ENCODE measurements around the gene ITPKB.
"Not testable (repeated sequence)": the region's sequence is repeated elsewhere in the genome, so short reads cannot be mapped to it uniquely, and the experiment has no call there.

ITPKB gene

DNA sequence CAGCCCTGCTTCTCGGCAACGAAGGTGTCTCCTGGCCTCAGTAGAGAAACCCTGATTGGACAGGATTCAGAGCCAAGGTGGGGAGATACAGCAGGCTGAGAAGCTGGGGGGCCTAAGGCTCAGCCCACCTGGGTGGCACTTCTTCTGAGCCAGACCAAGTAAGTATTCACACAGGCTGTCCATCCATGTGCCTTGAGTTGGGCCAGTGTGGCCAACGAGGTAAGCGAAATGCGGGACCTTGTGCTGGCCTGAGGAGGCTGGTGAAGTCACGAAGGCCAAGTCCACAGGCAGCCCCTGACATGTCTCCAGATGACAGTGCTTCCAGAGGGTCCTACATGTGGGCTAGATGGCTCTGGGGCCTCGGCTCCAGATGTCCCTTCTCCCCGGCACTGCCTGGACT is 91.4 kb downstream of the ITPKB start:
- DNase-seq = no peak
- in situ Hi-C loops (cut with MboI; ENCODE audit: low pct_unique_long_range_greater_than_20kb, low sequenced_read_pairs) = no loop called here

- in situ Hi-C loops (cut with MboI; ENCODE audit: low pct_unique_long_range_greater_than_20kb, low sequenced_read_pairs) = no loop called here
Observed at GRCh38 chr1:226646870-226647449, 92.1 kb downstream of the ITPKB start.

DNA sequence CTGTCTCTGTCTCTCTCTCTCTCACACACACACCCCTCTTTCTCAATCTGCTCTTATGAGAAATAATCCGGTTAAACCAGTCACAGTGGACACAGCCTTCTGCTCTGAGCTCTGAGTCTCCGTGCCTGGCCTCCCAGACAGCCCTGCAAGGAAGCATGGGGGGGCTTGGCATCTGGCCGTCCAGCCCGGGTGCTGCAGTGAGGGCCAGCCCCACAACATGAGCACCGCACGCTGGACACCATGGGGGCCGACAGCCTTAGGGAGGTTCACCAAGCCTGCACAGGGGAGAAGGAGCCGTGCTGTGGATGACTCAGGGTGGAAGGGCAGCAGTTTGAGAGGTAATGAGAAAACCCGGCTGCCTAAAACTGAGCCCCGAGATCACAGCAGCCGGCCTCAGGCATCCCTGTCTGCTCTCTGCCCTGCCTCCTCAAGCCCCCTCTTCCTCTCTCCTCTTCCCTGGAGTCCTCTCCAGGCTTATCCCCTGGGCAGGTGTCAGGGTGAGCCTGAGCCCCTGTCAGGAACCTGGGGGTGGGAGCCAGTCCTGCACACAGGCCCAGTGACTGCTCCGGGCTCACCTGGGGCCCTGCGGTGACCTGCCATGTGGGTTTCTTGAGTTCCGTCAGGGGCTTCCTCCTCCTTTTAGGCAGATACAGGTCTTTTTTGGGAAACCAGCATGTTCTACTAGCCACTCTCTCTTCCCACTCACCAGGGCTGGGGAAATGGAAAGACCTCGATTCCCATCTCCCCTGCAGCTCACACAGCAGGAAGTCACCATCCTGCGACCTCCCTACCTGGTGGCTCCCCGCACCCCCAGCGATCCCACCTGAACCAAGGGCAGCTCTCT is 92.8 kb downstream of the ITPKB start:
- in situ Hi-C loops (cut with MboI; ENCODE audit: low pct_unique_long_range_greater_than_20kb, low sequenced_read_pairs) = no loop called here
- no peak for DNase-seq

More at GRCh38 chr1:226646870-226647449, 92.1 kb downstream of the ITPKB start:
- DNase-seq = no peak

DNA sequence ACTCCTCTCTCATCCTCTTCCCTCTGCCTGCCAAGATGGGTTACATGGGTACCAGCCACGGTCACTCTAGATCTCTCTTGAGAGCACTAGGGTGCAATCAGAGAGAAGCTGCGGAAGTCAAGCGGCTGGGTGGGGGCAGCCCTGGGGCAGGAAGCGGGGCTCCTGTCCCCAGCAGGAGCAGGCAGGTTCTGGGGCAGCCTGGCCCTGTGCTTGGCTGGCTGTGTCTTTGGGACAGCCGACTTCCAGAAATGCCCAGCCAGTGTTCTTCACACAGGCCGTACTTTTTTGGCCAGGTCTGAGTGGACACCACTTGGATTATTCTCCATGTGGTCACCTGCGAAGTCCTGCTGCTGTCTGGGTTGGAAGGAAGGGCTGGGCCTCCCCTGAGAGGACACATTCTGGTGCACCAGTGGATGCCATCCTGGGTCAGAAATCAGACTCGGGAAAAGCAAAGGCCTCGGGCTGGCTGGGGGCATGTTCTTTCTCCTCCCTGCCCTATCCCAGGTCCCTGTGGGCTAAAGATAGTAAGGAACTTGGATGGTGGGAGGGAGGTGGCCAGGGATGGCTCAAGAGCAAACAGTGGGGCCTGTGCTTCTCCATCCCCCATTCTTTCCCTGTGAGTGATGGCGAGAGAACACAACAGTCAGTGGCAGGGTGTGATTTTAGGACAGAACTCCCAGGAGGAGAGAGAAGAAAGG is 93.7 kb downstream of the ITPKB start:
- no peak for DNase-seq
- in situ Hi-C loops (cut with MboI; ENCODE audit: low pct_unique_long_range_greater_than_20kb, low sequenced_read_pairs) = no loop called here

DNA sequence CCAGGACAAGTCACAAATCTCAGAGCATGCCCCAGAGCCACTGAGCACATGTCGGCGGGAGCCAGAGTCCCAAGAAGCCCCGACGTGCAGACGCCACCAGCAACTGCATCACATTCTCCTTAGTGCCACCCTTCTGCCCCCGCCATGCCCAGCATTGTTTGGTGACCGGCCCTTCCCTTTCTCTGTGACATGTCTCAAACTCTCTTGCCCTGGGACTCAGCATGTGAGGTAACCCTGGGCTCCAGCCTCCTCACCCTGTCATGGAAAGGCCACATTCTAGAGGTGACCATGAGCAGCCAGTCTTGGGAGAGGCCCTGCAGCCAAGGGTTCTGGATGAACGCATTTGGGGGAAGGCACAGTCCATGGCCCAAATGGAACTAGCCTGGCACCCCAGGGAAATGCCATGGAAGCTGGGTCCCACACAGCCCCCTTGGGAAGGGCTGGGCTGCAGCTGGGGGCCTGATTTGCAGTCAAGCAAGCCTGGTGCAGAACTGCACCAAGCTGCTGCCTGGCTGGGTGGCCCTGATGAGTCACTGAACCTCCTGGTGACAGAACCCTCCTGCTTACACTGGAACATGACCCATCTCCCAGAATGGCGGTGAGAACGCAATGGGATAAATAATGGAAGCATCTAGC is 94.4 kb downstream of the ITPKB start:
- no peak for DNase-seq
- in situ Hi-C loops (cut with MboI; ENCODE audit: low pct_unique_long_range_greater_than_20kb, low sequenced_read_pairs) = no loop called here

- in situ Hi-C loops (cut with MboI; ENCODE audit: low pct_unique_long_range_greater_than_20kb, low sequenced_read_pairs) = no loop called here
- peak; percentile 87 for DNase-seq
Observed at GRCh38 chr1:226643611-226644540, 95.2 kb downstream of the ITPKB start.

DNA sequence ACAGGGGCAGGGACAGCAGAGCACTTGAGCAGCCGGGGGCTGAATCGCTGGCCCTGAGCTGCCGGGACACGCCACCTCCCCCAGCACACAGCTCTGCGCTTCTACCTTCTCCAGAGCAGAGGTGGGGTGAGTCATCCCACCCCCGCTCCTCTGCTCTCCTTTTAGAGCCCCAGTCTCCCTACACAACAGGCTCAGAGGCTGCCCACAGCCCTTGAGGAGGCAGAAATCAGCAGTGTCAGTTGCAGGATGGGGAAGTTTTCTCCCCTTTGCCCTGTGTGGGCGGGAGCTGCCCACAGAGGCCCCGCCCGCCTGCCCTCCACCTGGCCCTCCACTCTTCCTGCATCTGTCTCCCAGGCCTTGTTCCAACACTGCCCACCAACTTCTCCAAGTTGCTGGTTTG is 95.9 kb downstream of the ITPKB start:
- DNase-seq = peak; percentile 96
- in situ Hi-C loops (cut with MboI; ENCODE audit: low pct_unique_long_range_greater_than_20kb, low sequenced_read_pairs) = no loop called here

- no peak for DNase-seq
- in situ Hi-C loops (cut with MboI; ENCODE audit: low pct_unique_long_range_greater_than_20kb, low sequenced_read_pairs) = no loop called here
Observed at GRCh38 chr1:226642421-226642820, 96.7 kb downstream of the ITPKB start.

DNA sequence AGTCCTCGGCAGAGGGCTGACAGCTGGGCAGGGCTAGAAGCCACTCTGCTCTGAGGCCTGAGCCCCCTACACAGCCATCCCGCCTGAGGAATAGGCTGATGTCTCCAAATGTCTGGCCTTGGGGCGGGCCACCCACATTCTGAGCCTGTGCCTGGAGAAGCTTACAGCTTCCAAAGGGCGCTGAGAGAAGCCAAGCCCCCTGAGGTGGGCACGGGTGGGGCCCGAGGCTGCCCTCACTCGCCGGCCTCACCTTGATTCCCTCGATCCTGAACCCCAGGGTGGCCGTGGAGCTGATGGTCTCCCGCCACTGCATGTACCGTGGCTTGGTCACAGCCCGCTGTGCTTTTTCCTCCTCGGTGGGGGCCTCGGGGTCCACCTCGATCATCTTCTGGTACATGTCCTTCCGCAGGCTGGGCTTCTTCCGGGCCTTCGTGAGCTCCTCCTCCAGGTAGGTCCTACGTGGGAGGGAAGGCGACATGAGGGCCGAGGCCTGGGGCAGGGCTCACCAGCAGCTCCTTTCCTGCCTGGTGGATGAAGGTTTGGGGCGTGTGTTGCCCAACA is 97.3 kb downstream of the ITPKB start:
- DNase-seq = no peak
- in situ Hi-C loops (cut with MboI; ENCODE audit: low pct_unique_long_range_greater_than_20kb, low sequenced_read_pairs) = no loop called here

DNA sequence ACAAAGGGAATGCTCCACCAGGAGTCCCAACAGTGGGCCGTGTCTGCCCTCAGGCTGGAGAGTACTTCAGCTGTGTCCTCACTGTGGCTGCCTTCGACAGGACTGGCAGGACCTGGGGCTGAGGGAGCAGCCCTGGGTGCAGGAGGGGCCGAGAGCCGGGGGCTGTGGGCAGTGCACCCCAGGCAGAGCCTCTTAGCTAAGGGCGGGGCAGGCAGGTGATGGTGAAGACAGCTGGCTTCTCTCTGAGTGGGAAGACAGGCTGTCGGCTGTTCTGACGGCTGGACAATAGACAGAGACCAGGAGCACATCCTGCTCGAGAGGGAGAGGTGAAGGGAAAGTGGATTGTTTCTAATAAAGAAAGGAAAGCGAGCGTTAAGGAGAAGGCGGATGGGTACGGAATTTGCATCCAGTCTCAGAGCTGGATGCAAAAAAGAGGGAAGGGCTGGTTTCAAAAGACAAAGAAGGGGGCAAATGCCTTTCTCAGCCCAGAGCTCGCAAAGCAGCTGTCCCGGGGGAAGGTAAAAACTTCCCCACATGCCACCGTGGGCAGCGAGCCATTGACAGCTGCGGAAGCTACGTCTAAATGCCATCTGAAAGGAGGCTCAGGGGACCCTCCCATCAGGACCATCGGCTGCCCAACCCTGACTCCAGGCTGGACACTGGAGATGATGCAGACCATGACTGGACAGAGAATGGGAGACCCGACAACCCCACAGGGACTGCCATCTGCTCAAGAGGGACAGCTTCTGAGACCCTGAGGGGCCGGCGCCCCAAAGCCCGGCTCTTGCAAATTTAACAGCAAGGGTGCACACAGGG is 98.6 kb downstream of the ITPKB start:
- in situ Hi-C loops (cut with MboI; ENCODE audit: low pct_unique_long_range_greater_than_20kb, low sequenced_read_pairs) = no loop called here
- DNase-seq = no peak

- no peak for DNase-seq
- in situ Hi-C loops (cut with MboI; ENCODE audit: low pct_unique_long_range_greater_than_20kb, low sequenced_read_pairs) = loop anchor here (10.0 kb wide), 1 partner anchor 185 kb away; no protein-coding TSS in a partner anchor
Observed at GRCh38 chr1:226639631-226640061, 99.4 kb downstream of the ITPKB start.

DNA sequence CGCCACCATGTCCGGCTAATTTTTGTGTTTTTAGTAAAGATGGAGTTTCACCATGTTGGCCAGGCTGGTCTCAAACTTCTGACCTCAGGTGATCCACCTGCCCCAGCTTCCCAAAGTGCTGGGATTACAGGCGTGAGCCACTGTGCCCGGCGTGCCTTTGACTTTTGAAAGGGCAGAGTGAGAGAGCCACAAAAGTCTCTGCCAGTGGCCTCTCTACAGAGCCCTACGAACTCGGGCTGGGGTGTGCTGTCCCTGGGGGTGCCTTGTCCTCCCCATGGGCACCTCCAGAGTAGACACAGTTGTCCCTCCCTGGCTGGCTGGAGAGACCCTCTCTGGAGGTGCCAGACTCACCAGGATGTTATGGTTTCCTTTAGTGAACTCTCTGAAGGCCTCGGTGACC is 99.9 kb downstream of the ITPKB start:
- in situ Hi-C loops (cut with MboI; ENCODE audit: low pct_unique_long_range_greater_than_20kb, low sequenced_read_pairs) = loop anchor here (10.0 kb wide), 1 partner anchor 186 kb away; no protein-coding TSS in a partner anchor
- not testable (repeated sequence) for DNase-seq

- no peak for DNase-seq
- in situ Hi-C loops (cut with MboI; ENCODE audit: low pct_unique_long_range_greater_than_20kb, low sequenced_read_pairs) = loop anchor here (10.0 kb wide), 1 partner anchor 186 kb away; no protein-coding TSS in a partner anchor
Observed at GRCh38 chr1:226638608-226639007, 100.5 kb downstream of the ITPKB start.

DNA sequence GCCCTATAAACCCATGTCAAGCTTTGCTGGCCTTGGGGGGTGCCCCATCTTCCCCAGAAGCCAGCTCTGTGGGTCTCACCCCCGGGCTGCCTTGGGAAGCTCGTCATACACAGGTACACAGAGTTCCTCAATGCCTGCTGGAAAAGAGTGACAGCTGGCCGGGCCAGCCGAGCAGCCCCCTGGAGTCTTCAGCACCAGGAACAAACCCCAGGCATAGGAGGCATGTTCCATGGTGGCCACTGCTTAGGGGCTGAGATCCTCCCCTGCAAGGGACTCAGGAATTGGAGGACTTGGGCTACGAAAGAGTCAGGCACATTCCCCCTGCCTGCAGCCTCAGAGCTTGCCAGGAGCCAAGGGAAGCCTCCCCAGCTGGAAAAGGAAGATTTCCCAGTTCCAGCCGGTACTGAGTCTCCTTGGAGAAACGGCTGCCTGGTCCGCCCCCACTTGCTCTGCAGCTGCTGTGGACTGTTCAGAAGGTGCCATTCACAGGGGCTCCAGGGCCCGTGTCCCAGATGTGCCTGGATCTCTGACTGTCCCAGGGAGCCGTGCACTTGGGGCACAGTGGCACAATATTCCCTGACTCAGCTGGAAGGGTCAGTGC is 101.0 kb downstream of the ITPKB start:
- DNase-seq = no peak
- in situ Hi-C loops (cut with MboI; ENCODE audit: low pct_unique_long_range_greater_than_20kb, low sequenced_read_pairs) = loop anchor here (10.0 kb wide), 1 partner anchor 187 kb away; no protein-coding TSS in a partner anchor

DNA sequence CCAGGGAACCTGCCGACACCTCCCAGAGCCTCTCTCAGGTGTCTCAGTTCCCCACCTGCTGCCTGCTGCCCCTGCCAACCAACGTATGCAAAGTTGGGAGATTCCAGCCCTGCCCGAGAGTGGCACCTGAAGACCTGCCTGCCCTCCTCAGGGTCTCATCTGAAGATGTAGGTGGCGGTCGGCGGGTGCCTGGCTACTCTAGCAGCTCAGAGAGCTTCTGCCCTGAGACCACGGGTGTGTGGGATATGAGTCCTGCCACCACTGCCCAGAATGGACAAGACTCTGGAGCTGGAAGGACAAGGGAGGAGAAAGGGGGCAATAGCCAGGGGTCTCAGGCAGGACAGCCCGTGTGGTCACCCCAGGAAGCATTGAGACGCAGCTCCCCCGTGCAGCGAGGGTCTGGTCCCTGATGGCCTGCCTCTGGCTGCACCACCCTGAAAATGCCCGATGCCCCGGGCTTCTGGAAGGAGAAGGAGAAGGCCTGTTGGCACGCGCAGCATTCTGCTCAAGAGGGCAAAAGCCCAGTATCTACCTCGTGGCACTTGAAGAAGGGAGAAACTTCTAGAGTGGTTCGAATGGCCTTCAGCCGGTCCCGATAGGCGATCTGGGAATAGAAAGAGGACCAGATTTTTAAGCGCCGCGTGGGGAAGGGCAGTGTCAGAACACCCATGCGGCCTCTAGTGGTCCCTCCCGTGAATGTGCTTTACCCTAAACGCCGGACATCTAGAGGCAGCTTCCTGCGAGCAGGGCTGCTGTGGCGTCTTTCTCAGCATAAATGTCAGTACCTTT is 101.7 kb downstream of the ITPKB start:
- in situ Hi-C loops (cut with MboI; ENCODE audit: low pct_unique_long_range_greater_than_20kb, low sequenced_read_pairs) = loop anchor here (10.0 kb wide), 1 partner anchor 187 kb away; no protein-coding TSS in a partner anchor
- DNase-seq = no peak

DNA sequence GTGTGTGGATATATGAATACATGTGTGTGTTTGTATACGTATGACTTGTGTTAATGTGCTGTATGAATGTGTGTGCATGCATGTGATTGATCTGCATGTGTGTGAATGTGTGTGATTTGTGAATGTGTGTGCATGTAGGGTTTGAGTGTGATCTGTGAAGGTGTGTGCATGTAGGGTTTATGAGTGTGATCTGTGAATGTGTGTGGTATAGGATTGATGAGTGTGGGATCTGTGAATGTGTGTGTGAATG is 102.3 kb downstream of the ITPKB start:
- no peak for DNase-seq
- in situ Hi-C loops (cut with MboI; ENCODE audit: low pct_unique_long_range_greater_than_20kb, low sequenced_read_pairs) = loop anchor here (10.0 kb wide), 1 partner anchor 188 kb away; no protein-coding TSS in a partner anchor
